IMR-90 (cell line): ENCODE data around the gene SNTG2. TPM values are rescaled to one million over a fixed set of nuclear protein-coding genes. Genes with fewer than 3 reads are reported as not detected.

Experiments
- ATAC-seq: fragments of 200-7000 bp; cut with Tn5 transposase; 2 replicates; pipeline ENCODE4 v1.9.1; 2020; ENCODE audit warnings: low read depth, mild to moderate bottlenecking, moderate library complexity
- BruUV-seq: library from RNA; stranded (reverse); fragments of 400-500 nt; replicated peaks from 2 replicates; lab custom pipeline; 2021; lab: Mats Ljungman, UMichigan
- CTCF ChIA-PET: fragments of 300-600 bp; formaldehyde crosslinking; extraction: SDS; loops from one replicate; lab custom pipeline; 2021; ENCODE audit warnings: antibody characterized with exemption; lab: Yijun Ruan, JAX
- POLR2A ChIA-PET: fragments of 300-600 bp; sonication (Branson Sonifier 250); formaldehyde crosslinking; loops from one replicate; lab custom pipeline; 2022; ENCODE audit warnings: antibody characterized with exemption; ENCODE audit not compliant: unreplicated experiment; lab: Charles Lee
- DNase-seq: peaks from one replicate; pipeline ENCODE4 v3.0.0; 2013
- H2AFZ ChIP-seq: replicated peaks from 2 replicates; pipeline ENCODE3; 2013; ENCODE audit warnings: low read length, mild to moderate bottlenecking; ENCODE audit not compliant: poor library complexity
- H2AK5ac ChIP-seq: 2 replicates; pipeline ENCODE4 v1.6.1; 2013; ENCODE audit warnings: low read depth, low read length, inconsistent platforms
- H2AK9ac ChIP-seq: replicated peaks from 2 replicates; pipeline ENCODE3; 2013; ENCODE audit warnings: mild to moderate bottlenecking, low read depth, low read length, moderate library complexity; ENCODE audit not compliant: poor library complexity
- H2BK120ac ChIP-seq: 2 replicates; pipeline ENCODE4 v1.6.1; 2013; ENCODE audit warnings: low read depth, low read length, inconsistent platforms
- H2BK15ac ChIP-seq: 3 replicates; pipeline ENCODE4 v1.6.1; 2013; ENCODE audit warnings: low read depth, low read length, inconsistent platforms
- H2BK20ac ChIP-seq: 2 replicates; pipeline ENCODE4 v1.6.1; 2013; ENCODE audit warnings: low read depth, mild to moderate bottlenecking, inconsistent platforms, low read length, moderate library complexity
- H2BK5ac ChIP-seq: 2 replicates; pipeline ENCODE4 v1.6.1; 2013; ENCODE audit warnings: mild to moderate bottlenecking, low read depth, low read length, inconsistent platforms; ENCODE audit not compliant: poor library complexity, severe bottlenecking
- H3K14ac ChIP-seq: replicated peaks from 2 replicates; pipeline ENCODE4 v1.6.1; 2013; ENCODE audit warnings: low read depth, low read length, inconsistent platforms
- H3K18ac ChIP-seq: 2 replicates; pipeline ENCODE4 v1.6.1; 2013; ENCODE audit warnings: low read depth, low read length, control low read depth
- H3K23ac ChIP-seq: 2 replicates; pipeline ENCODE4 v1.6.1; 2013; ENCODE audit warnings: low read depth, low read length, inconsistent platforms
- H3K27ac ChIP-seq: 2 replicates; pipeline ENCODE4 v1.5.1; 2013; ENCODE audit warnings: mild to moderate bottlenecking, control low read depth, low read length; ENCODE audit not compliant: insufficient read depth
- H3K27me3 ChIP-seq: 2 replicates; pipeline ENCODE4 v1.6.1; 2013; ENCODE audit warnings: low read length; ENCODE audit not compliant: control insufficient read depth, insufficient read depth
- H3K36me3 ChIP-seq: 2 replicates; pipeline ENCODE4 v1.6.1; 2013; ENCODE audit warnings: low read length, mixed read lengths; ENCODE audit not compliant: control insufficient read depth, insufficient read depth
- H3K4ac ChIP-seq: 2 replicates; pipeline ENCODE4 v1.6.1; 2013; ENCODE audit warnings: low read depth, low read length, inconsistent platforms
- H3K4me1 ChIP-seq: 2 replicates; pipeline ENCODE4 v1.6.1; 2013; ENCODE audit warnings: low read length, mixed read lengths; ENCODE audit not compliant: control insufficient read depth, insufficient read depth
- H3K4me2 ChIP-seq: 2 replicates; pipeline ENCODE4 v1.6.1; 2013; ENCODE audit warnings: low read depth, mild to moderate bottlenecking, control low read depth, low read length, moderate library complexity
- H3K4me3 ChIP-seq: 2 replicates; pipeline ENCODE4 v1.5.1; 2013; ENCODE audit warnings: low read depth, mild to moderate bottlenecking, control low read depth, low read length, moderate library complexity; ENCODE audit not compliant: insufficient read depth
- H3K56ac ChIP-seq: 2 replicates; pipeline ENCODE4 v1.6.1; 2013; ENCODE audit warnings: low read length, inconsistent platforms; ENCODE audit not compliant: insufficient read depth; ENCODE audit errors: extremely low read depth
- H3K79me1 ChIP-seq, 2 experiments: 2 replicates each; pipeline ENCODE4 v1.6.1; 2013; ENCODE audit warnings: low read length in 2 of 2, inconsistent platforms in 1 of 2, low read depth in 1 of 2
- H3K9ac ChIP-seq: 2 replicates; pipeline ENCODE4 v1.6.1; 2013; ENCODE audit warnings: low read depth, low read length, control low read depth
- H3K9me1 ChIP-seq: 2 replicates; pipeline ENCODE4 v1.6.1; 2013; ENCODE audit warnings: low read length, inconsistent platforms; ENCODE audit not compliant: insufficient read depth
- H3K9me3 ChIP-seq: 2 replicates; pipeline ENCODE4 v1.6.1; 2013; ENCODE audit warnings: low read length; ENCODE audit not compliant: control insufficient read depth, insufficient read depth
- H4K20me1 ChIP-seq: 2 replicates; pipeline ENCODE4 v1.6.1; 2013; ENCODE audit warnings: low read length, inconsistent platforms; ENCODE audit not compliant: insufficient read depth
- H4K5ac ChIP-seq: 2 replicates; pipeline ENCODE4 v1.6.1; 2013; ENCODE audit warnings: mild to moderate bottlenecking, low read depth, low read length, control low read depth
- H4K8ac ChIP-seq, 2 experiments: 2 replicates each; pipeline ENCODE4 v1.6.1; 2013; ENCODE audit warnings: low read depth in 2 of 2, low read length in 2 of 2, control low read depth in 1 of 2, inconsistent platforms in 1 of 2
- H4K91ac ChIP-seq: 2 replicates; pipeline ENCODE4 v1.6.1; 2013; ENCODE audit warnings: low read depth, low read length, inconsistent platforms; ENCODE audit not compliant: insufficient read depth
- BHLHE40 ChIP-seq: fragments of 150-350 bp; IDR thresholded peaks from 2 replicates; pipeline ENCODE4 v1.6.1; 2016; ENCODE audit warnings: mild to moderate bottlenecking, low read depth, low read length
- CEBPB ChIP-seq: IDR thresholded peaks from 2 replicates; pipeline ENCODE4 v1.6.1; 2012; ENCODE audit warnings: low read depth, low read length, improper control_type of control experiment
- CHD1 ChIP-seq: IDR thresholded peaks from 2 replicates; pipeline ENCODE4 v1.6.1; 2012; ENCODE audit warnings: low read depth, low read length, improper control_type of control experiment
- FOS ChIP-seq: fragments of 150-350 bp; IDR thresholded peaks from 2 replicates; pipeline ENCODE4 v1.6.1; 2016; ENCODE audit warnings: low read depth, low read length
- MAFK ChIP-seq: IDR thresholded peaks from 2 replicates; pipeline ENCODE4 v1.6.1; 2012; ENCODE audit warnings: low read depth, low read length, improper control_type of control experiment
- MAZ ChIP-seq: IDR thresholded peaks from 2 replicates; pipeline ENCODE4 v1.6.1; 2012; ENCODE audit warnings: low read depth, mild to moderate bottlenecking, low read length, improper control_type of control experiment, moderate library complexity, borderline replicate concordance
- MXI1 ChIP-seq: IDR thresholded peaks from 2 replicates; pipeline ENCODE4 v1.6.1; 2012; ENCODE audit warnings: low read depth, mild to moderate bottlenecking, low read length, moderate library complexity, borderline replicate concordance
- NFE2L2 ChIP-seq: fragments of 150-350 bp; IDR thresholded peaks from 2 replicates; pipeline ENCODE4 v1.6.1; 2016; ENCODE audit warnings: low read depth, mild to moderate bottlenecking, low read length
- POLR2A ChIP-seq: IDR thresholded peaks from 2 replicates; pipeline ENCODE4 v1.6.1; 2012; ENCODE audit warnings: mild to moderate bottlenecking, low read depth, low read length
- RAD21 ChIP-seq: IDR thresholded peaks from 2 replicates; pipeline ENCODE4 v1.6.1; 2012; ENCODE audit warnings: low read length, improper control_type of control experiment
- RCOR1 ChIP-seq: IDR thresholded peaks from 2 replicates; pipeline ENCODE4 v1.6.1; 2012; ENCODE audit warnings: mild to moderate bottlenecking, low read length, improper control_type of control experiment; ENCODE audit not compliant: insufficient replicate concordance
- RFX5 ChIP-seq: IDR thresholded peaks from 2 replicates; pipeline ENCODE4 v1.8.0; 2012; ENCODE audit warnings: low read depth, mild to moderate bottlenecking, low read length, moderate library complexity
- SMC3 ChIP-seq: fragments of 150-350 bp; IDR thresholded peaks from 2 replicates; pipeline ENCODE4 v1.6.1; 2016; ENCODE audit warnings: low read depth, mild to moderate bottlenecking, antibody characterized with exemption, low read length, moderate library complexity
- WGBS, 2 experiments: methylation state at CpG; one replicate each; pipeline versions ENCODE4 v1.1.5 to v1.1.7; 2013; ENCODE audit warnings: missing lambda C conversion rate in 2 of 2; ENCODE audit not compliant: insufficient read length in 1 of 2; ENCODE audit errors: extremely low coverage in 2 of 2; 5-methylcytosine and 5-hydroxymethylcytosine counted together
- dilution Hi-C: fragments of 300-500 bp; cut with HindIII; formaldehyde crosslinking; loops from one replicate; pipeline ENCODE4 v1.14.3; 2018; ENCODE audit warnings: low sequenced_read_pairs; ENCODE audit not compliant: unreplicated experiment
- in situ Hi-C: fragments of 300-500 bp; cut with MboI; formaldehyde crosslinking; loops from 3 replicates; pipeline ENCODE4 v1.14.3; 2019; ENCODE audit warnings: low sequenced_read_pairs, inconsistent platforms, mixed read lengths
- intact Hi-C: fragments of 100-400 bp; cut with micrococcal nuclease; formaldehyde crosslinking; loops from 2 replicates; pipeline ENCODE4 v1.10.0; 2022
- polyA plus RNA-seq, 3 experiments: library from polyadenylated mRNA; depleted of rRNA; stranded (reverse); fragments of >200 nt; gene quantifications; 2 replicates each; pipeline ENCODE4 v1.2.3, GENCODE V29; 2012; ENCODE audit warnings: low replicate concordance in 1 of 3
- total RNA-seq: library from RNA; depleted of rRNA; stranded (reverse); fragments of >200 nt; gene quantifications from 2 replicates; pipeline ENCODE4 v1.2.3, GENCODE V29; 2012
- TF ChIP-seq, protein P1 (sequence below): fragments of 150-350 bp; IDR thresholded peaks from 2 replicates; pipeline ENCODE4 v1.6.1; 2016; ENCODE audit warnings: low read depth, mild to moderate bottlenecking, low read length, moderate library complexity, borderline replicate concordance
- TF ChIP-seq, protein P2 (sequence below): fragments of 150-350 bp; IDR thresholded peaks from 2 replicates; pipeline ENCODE4 v1.6.1; 2017; ENCODE audit warnings: mild to moderate bottlenecking, antibody characterized with exemption, low read length, low read depth
- TF ChIP-seq, protein P3 (sequence below): conservative IDR thresholded peaks from 2 replicates; pipeline ENCODE4 v1.5.1; 2012; ENCODE audit warnings: mild to moderate bottlenecking, low read depth, low read length, improper control_type of control experiment

The SNTG2 gene
- total and polyA plus RNA-seq, 2 of the 4 experiments (the other 2 are of a cell fraction) = under 0.01 to 0.17 TPM

DNA sequence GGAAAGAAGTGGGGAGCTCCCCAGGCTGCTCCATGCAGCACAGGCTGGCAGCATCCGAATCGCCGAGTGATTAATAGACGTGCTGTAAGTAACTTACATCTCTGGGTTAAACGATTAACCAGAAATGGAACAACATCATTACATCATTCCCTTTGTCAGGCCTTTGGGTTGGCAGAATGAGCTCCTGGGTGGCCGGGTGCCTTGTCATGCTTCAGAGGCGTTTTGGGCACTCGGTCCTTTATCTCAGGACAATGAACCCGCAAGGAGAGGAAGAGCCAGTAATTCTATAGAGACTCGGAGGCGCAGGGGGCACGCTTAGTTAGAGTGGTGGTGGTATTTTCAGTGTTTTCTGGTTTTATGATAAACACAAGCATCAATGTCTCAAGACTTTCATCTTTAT, 315.7 kb downstream of the SNTG2 start:
- no peak overlapping the region for H2AFZ ChIP-seq
- no TSS peak for BruUV-seq
- no peaks in the 10 kb centered on the region for H4K20me1 ChIP-seq
- dilution Hi-C loops (no loop called here), intact Hi-C loops (no loop called here), in situ Hi-C loops (no loop called here)
- no peak overlapping the region for H3K4me3 ChIP-seq
- no peaks in the 10 kb centered on the region for H3K4me1 ChIP-seq
- H3K23ac ChIP-seq = no peak overlapping the region
- TF ChIP-seq, protein P1, sequence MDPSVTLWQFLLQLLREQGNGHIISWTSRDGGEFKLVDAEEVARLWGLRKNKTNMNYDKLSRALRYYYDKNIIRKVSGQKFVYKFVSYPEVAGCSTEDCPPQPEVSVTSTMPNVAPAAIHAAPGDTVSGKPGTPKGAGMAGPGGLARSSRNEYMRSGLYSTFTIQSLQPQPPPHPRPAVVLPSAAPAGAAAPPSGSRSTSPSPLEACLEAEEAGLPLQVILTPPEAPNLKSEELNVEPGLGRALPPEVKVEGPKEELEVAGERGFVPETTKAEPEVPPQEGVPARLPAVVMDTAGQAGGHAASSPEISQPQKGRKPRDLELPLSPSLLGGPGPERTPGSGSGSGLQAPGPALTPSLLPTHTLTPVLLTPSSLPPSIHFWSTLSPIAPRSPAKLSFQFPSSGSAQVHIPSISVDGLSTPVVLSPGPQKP = no peak
- no peak for TF ChIP-seq POLR2A
- TF ChIP-seq, protein P2, sequence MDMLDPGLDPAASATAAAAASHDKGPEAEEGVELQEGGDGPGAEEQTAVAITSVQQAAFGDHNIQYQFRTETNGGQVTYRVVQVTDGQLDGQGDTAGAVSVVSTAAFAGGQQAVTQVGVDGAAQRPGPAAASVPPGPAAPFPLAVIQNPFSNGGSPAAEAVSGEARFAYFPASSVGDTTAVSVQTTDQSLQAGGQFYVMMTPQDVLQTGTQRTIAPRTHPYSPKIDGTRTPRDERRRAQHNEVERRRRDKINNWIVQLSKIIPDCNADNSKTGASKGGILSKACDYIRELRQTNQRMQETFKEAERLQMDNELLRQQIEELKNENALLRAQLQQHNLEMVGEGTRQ = no peak
- TF ChIP-seq CEBPB = no peak
- TF ChIP-seq NFE2L2 = no peak
- no peak for TF ChIP-seq BHLHE40
- TF ChIP-seq MAZ = no peak
- TF ChIP-seq CHD1 = no peak
- no peak for TF ChIP-seq MXI1
- TF ChIP-seq RCOR1 = no peak
- no peak for TF ChIP-seq RAD21
- no peak for TF ChIP-seq RFX5
- TF ChIP-seq FOS = no peak
- TF ChIP-seq, protein P3, sequence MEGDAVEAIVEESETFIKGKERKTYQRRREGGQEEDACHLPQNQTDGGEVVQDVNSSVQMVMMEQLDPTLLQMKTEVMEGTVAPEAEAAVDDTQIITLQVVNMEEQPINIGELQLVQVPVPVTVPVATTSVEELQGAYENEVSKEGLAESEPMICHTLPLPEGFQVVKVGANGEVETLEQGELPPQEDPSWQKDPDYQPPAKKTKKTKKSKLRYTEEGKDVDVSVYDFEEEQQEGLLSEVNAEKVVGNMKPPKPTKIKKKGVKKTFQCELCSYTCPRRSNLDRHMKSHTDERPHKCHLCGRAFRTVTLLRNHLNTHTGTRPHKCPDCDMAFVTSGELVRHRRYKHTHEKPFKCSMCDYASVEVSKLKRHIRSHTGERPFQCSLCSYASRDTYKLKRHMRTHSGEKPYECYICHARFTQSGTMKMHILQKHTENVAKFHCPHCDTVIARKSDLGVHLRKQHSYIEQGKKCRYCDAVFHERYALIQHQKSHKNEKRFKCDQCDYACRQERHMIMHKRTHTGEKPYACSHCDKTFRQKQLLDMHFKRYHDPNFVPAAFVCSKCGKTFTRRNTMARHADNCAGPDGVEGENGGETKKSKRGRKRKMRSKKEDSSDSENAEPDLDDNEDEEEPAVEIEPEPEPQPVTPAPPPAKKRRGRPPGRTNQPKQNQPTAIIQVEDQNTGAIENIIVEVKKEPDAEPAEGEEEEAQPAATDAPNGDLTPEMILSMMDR = no peak
- no peak for TF ChIP-seq MAFK
- no peak for TF ChIP-seq SMC3
- no peak overlapping the region for H3K27ac ChIP-seq
- H2BK15ac ChIP-seq = no peak overlapping the region
- POLR2A ChIA-PET = no interaction called here
- no peak overlapping the region for H2AK9ac ChIP-seq
- CTCF ChIA-PET = no interaction called here
- 60% methylated on average over 1 of the region's 12 CpGs; no CpG with 5 or more reads in 1 of the 2 experiments for WGBS, 2 experiments
- H3K9me1 ChIP-seq = no peaks in the 10 kb centered on the region
- H3K56ac ChIP-seq = no peak overlapping the region
- no peak overlapping the region for H4K8ac ChIP-seq
- H4K91ac ChIP-seq = no peak overlapping the region
- H3K14ac ChIP-seq = no peak overlapping the region
- ATAC-seq (no peak), DNase-seq (no peak)
- no peak overlapping the region for H2BK5ac ChIP-seq
- no peak overlapping the region for H2BK120ac ChIP-seq
- no peak overlapping the region for H3K4me2 ChIP-seq
- no peak overlapping the region for H3K18ac ChIP-seq
- no peak overlapping the region for H2AK5ac ChIP-seq
- H3K79me1 ChIP-seq = no peaks in the 10 kb centered on the region
- no peaks in the 10 kb centered on the region for H3K36me3 ChIP-seq
- no peak overlapping the region for H3K4ac ChIP-seq
- H2BK20ac ChIP-seq = no peak overlapping the region
- H3K9me3 ChIP-seq = peaks cover 19% of the 10 kb centered on the region
- H3K9ac ChIP-seq = no peak overlapping the region
- no peak overlapping the region for H4K5ac ChIP-seq
- no peaks in the 10 kb centered on the region for H3K27me3 ChIP-seq
